ENCODE measurements around the gene ODAD2.

- TF ChIP-seq, protein P1, sequence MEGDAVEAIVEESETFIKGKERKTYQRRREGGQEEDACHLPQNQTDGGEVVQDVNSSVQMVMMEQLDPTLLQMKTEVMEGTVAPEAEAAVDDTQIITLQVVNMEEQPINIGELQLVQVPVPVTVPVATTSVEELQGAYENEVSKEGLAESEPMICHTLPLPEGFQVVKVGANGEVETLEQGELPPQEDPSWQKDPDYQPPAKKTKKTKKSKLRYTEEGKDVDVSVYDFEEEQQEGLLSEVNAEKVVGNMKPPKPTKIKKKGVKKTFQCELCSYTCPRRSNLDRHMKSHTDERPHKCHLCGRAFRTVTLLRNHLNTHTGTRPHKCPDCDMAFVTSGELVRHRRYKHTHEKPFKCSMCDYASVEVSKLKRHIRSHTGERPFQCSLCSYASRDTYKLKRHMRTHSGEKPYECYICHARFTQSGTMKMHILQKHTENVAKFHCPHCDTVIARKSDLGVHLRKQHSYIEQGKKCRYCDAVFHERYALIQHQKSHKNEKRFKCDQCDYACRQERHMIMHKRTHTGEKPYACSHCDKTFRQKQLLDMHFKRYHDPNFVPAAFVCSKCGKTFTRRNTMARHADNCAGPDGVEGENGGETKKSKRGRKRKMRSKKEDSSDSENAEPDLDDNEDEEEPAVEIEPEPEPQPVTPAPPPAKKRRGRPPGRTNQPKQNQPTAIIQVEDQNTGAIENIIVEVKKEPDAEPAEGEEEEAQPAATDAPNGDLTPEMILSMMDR (IDR thresholded peaks at IDR 0.05; ENCODE audit: borderline replicate concordance, extremely low read depth, low read length, poor library complexity, severe bottlenecking): no peak
- TF ChIP-seq EZH2 (IDR thresholded peaks at IDR 0.05; ENCODE audit: borderline replicate concordance, low read depth, low read length, severe bottlenecking): no peak
Observed at GRCh38 chr10:27815261-27815660, 183.6 kb downstream of the ODAD2 start.

Data from DND-41 (cell line).